IPS-15b (cell line): ENCODE data around the gene PIGM.

ENCODE experiments used
- H3K27me3 ChIP-seq: one replicate; pipeline ENCODE4 v1.6.1; 2013; ENCODE audit warnings: low read length; ENCODE audit not compliant: control insufficient read depth, insufficient read depth
- H3K36me3 ChIP-seq: one replicate; pipeline ENCODE4 v1.6.1; 2013; ENCODE audit warnings: low read length; ENCODE audit not compliant: control insufficient read depth, insufficient read depth
- H3K4me1 ChIP-seq: one replicate; pipeline ENCODE4 v1.6.1; 2013; ENCODE audit warnings: mild to moderate bottlenecking, low read length; ENCODE audit not compliant: control insufficient read depth, insufficient read depth
- H3K4me3 ChIP-seq: one replicate; pipeline ENCODE4 v1.5.1; 2013; ENCODE audit warnings: low read depth, low read length
- H3K9ac ChIP-seq: one replicate; pipeline ENCODE4 v1.6.1; 2013; ENCODE audit warnings: low read depth, mild to moderate bottlenecking, low read length
- H3K9me3 ChIP-seq: one replicate; pipeline ENCODE4 v1.6.1; 2013; ENCODE audit warnings: mild to moderate bottlenecking, low read length; ENCODE audit not compliant: control insufficient read depth, insufficient read depth

The PIGM gene

GRCh38 chr1:159981351-159982055 lies 50.3 kb downstream of the PIGM start:
- Histone ChIP-seq H3K4me1 (no peaks in the 10 kb centered on the region), H3K4me3 (no peak overlapping the region), H3K9me3 (no peaks in the 10 kb centered on the region), H3K36me3 (no peaks in the 10 kb centered on the region), H3K27me3 (peaks cover 3% of the 10 kb centered on the region), H3K9ac (no peak overlapping the region)

GRCh38 chr1:159980786-159981185 lies 51.0 kb downstream of the PIGM start:
- Histone ChIP-seq H3K4me3 (no peak overlapping the region), H3K4me1 (no peaks in the 10 kb centered on the region), H3K9me3 (no peaks in the 10 kb centered on the region), H3K27me3 (peaks cover 3% of the 10 kb centered on the region), H3K9ac (no peak overlapping the region), H3K36me3 (no peaks in the 10 kb centered on the region)

GRCh38 chr1:159980076-159980475 lies 51.7 kb downstream of the PIGM start:
- Histone ChIP-seq H3K27me3 (peaks cover 6% of the 10 kb centered on the region), H3K9me3 (no peaks in the 10 kb centered on the region), H3K36me3 (no peaks in the 10 kb centered on the region), H3K4me1 (no peaks in the 10 kb centered on the region), H3K9ac (no peak overlapping the region), H3K4me3 (no peak overlapping the region)

GRCh38 chr1:159979257-159979656 lies 52.5 kb downstream of the PIGM start:
- Histone ChIP-seq H3K27me3 (peaks cover 6% of the 10 kb centered on the region), H3K4me3 (no peak overlapping the region), H3K4me1 (no peaks in the 10 kb centered on the region), H3K9me3 (no peaks in the 10 kb centered on the region), H3K9ac (no peak overlapping the region), H3K36me3 (no peaks in the 10 kb centered on the region)

- H3K9me3 ChIP-seq, result no peaks in the 10 kb centered on the region
Measured at GRCh38 chr1:159978107-159978398, 53.7 kb downstream of the PIGM start.

GRCh38 chr1:159977364-159978106 lies 54.3 kb downstream of the PIGM start:
- Histone ChIP-seq H3K36me3 (no peaks in the 10 kb centered on the region), H3K4me3 (no peak overlapping the region), H3K9me3 (no peaks in the 10 kb centered on the region), H3K27me3 (peaks cover 6% of the 10 kb centered on the region), H3K9ac (no peak overlapping the region), H3K4me1 (no peaks in the 10 kb centered on the region)

More at GRCh38 chr1:159978107-159978398, 53.7 kb downstream of the PIGM start:
- no peak overlapping the region for H3K4me3 ChIP-seq
- no peaks in the 10 kb centered on the region for H3K4me1 ChIP-seq
- H3K27me3 ChIP-seq, result peaks cover 6% of the 10 kb centered on the region
- no peak overlapping the region for H3K9ac ChIP-seq
- no peaks in the 10 kb centered on the region for H3K36me3 ChIP-seq
